Activated CD4-positive, alpha-beta T cell treated with anti-CD3 and anti-CD28 coated beads for 48 hours (primary cell): ENCODE results near the gene PDE9A.
A peak's percentile ranks its signal among the peaks of the same experiment; 100 is the strongest.
"Not testable (repeated sequence)": the region's sequence is repeated elsewhere in the genome, so short reads cannot be mapped to it uniquely, and the experiment has no call there.

Experiments
- DNase-seq: peaks from one replicate; pipeline ENCODE4 v3.0.0-alpha.2; 2020

The PDE9A gene

DNA sequence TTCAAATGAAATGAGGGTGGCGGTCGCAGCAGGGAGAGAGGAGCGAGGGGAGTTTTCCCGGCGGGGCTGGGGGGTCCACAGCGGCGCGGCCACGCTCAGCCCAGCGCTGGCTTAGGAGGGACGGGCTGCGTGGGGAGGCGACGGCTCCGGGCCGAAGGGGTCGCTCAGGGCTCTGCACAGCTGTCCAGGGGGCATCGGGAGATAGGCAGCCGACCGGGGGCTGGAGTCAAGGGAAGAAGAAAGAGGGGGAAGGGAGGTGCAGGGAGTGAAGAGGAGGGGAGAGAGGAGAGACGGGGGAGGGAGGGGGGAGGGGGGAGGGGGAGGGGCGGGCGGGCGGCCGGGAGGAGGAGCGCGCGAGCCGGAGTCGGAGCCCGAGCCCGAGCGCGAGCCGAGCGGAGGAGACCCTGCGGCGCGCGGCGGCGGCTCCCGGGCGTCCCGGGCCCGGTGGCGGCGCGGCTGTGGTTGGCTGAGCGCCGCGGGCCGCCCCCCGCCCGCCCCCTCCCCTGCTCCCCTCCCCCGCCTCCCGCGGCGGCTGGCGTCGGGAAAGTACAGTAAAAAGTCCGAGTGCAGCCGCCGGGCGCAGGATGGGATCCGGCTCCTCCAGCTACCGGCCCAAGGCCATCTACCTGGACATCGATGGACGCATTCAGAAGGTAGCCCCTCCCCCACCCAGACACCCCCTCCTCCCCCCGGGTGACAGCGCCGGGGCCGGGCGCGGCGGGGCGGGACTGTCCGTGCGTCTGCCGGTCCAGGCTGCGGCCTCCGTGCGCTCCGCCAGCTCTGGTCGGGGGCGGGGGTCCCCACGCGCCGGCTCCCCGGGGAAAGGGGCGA is at the start of gene PDE9A:
TSS of gene PDE9A (plus strand) at position 391 of the 831 bp plus-strand sequence. CDS start at position 585, 194 bp downstream.
- DNase-seq, result peak; percentile 40

DNA sequence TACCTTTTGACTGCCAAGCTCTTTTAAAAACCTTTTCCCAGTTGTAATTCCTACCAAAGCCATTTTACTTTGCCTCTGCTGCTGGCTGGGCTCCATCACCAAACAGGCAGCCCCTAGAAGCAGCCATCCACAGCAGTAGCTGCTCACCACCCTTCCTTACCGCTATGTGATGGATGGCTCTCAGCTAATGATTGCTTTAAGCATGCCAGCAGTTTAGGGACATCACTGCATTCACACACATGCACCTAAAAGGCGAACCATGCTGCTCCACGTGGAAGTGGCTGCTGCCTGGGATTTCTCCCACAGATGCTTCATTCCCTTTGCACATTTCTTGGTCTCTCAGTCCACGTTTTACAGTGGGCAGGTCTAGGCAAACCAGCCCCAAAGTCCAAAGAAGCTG is 46.3 kb upstream of the PDE9A start:
- no peak for DNase-seq

DNA sequence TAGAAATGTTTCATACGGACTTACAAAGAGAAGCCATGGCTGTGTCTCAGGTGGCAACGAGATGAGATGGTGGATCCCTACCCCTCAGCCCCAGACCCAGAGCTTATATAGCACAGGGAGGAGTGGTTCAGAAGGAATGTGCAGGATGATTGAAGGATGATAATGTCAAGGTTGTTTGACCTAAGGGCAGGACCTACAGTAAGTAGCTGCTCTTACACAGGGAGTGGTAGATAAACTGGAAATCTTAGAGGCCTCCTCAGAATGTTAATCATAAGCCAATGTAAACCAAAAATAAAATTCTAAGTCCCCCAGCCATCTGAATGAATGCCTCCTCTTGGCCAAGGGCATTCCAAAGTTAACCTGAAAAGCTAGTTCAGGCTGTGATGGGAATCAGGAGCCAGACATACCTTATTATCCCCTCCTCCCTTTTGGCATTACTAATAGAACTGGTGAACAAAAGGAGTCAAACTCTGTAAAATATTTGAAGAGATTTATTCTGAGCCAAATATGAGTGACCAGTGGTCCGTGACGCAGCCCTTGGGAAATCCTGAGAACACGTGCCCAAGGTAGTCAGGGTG is 45.8 kb upstream of the PDE9A start:
- DNase-seq, result no peak

DNA sequence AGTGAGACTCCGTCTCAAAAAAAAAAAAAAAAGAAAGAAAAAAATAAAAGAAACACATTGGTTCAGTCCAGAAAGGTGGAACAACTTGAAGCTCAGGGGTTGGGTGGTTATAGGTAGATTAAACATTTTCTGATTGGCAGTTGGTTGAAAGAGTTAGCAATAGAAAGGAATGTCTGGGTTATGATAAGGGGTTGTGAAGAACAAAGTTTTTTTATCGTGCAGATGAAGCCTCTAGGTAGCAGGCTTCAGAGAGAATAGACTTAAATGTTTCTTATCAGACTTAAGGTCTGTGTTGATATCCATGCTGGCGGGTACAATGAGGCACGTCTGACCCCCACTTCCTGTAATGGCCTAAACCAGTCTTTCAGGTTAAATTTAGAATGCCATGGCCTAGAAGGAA is 45.0 kb upstream of the PDE9A start:
- no peak for DNase-seq

DNA sequence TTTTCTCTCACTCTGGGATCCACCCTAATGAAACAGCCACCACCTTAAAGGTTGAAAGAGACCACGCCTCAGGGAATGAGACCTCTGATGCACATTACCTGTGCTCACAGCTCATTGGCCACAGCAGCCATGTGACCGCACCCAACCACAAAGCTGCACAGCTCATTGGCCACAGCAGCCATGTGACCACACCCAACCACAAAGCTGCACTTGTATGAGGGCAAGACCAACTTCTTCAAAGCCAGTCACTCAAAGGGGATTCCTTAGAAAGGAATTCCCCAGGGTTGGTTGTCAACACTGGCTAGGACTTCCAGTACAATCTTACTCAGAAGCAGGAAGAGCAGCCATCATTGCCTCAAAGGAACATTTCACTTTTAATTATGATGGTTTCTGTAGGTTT is 43.6 kb upstream of the PDE9A start:
- peak; percentile 70 for DNase-seq

DNA sequence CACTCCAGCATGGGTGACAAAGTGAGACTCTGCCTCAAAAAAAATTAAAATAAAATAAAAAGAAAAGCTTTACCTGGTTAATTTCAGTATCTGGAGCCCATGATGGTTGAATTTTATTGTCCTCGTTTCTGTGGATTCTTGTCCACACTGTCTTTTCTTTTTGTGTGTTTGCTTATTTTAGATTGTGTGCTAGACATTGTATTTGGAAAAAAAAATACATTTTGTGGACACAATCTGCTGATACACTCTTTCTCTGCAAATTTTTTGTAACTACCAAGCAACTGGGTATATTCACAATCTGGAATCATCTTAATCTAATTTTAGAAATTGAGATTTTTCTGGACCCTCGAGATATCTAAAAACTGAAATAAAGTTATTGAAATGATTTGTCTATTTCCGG is 41.6 kb upstream of the PDE9A start:
- DNase-seq, result no peak

DNA sequence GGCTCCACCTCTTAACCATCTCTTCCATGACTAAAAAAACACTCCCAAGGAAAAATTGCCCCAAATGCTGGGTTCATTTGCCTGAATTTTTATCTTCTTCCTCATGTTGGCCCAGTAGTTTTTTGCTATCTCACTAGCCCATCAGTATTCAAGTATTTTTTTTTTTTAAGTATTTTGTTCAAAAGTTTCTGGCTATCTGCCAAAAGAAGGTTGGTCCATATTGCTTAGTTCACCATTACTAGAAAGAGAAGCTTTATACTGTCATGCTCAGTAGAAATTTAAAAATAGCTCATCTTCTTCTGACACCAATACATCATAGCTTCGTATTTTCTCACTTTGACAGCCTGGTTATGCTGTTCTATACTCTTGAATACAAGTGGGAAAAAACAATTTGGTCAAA is 41.0 kb upstream of the PDE9A start:
- DNase-seq, result no peak

DNA sequence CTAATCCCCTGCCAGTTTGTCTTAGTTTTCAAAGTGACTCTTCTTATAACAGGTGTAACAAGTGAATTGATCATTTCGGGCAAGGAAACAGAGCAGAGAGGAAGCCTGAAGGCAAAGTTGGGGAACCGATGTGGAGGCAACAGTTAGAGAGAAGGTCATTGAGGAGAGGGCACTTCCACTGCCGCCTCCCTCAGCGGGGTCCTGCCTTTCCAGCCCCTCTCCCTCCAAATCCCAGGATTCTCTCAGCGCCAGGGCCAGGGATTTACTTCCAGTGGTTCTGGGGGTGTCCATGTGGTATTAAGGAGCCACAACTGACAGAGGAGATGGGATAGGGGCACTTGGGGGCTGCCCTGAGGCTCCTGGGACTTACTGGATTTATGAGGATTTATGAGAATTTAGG is 39.7 kb upstream of the PDE9A start:
- no peak for DNase-seq

DNA sequence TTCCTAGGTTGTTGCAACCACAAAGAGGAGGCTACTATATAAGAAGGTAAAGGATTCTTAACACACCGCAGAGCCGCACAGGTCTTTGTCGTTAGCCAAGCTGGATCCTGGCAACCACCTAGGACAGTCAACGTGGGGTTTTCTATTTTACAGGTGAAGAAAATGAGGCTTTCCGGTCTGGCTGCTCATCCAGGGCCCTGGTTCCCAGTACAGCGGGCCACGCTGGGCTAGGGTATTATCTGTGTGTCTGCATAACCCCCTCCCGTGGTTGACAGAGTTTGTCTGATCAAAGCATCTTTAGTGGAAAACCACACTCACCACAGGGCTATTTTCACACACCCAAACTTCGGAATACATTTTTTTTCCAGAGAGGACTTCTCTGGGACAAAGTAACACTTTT is 39.0 kb upstream of the PDE9A start:
- DNase-seq, result peak; percentile 60

DNA sequence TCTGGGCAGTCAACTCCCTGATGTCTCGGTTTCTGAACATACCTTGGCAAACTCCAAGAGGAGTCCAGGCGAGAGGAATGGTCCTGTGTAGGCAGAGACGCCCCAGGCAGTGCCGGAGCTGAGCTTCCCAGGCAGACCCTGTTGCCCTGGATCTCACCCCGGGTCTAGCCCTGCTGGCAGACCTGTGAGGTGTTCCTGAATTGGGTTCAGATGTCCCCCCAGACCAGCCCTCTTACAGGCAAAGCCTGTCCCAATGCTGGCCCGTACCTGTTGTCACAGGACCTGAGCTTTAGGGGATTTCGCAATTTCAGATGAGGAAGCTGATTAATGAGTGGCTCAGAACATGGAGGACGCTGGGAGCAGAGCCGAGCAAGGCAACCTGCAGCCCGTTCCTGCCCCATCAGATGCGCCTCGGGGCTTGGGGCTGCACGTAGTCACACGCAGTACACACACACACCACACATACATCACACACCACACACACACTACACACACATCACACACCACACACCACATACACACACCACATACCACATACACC is 38.5 kb upstream of the PDE9A start:
- DNase-seq, result peak; percentile 76

DNA sequence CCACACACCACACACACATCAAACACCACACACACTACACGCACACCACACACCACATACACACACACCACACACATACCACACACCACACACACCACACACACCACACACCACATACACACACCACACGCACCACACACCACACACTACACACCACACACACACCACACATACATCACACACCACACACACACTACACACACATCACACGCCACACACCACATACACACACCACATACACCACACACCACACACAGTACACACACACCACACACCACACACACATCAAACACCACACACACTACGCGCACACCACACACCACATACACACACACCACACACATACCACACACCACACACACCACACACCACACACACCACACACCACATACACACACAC is 38.0 kb upstream of the PDE9A start:
- not testable (repeated sequence) for DNase-seq

DNA sequence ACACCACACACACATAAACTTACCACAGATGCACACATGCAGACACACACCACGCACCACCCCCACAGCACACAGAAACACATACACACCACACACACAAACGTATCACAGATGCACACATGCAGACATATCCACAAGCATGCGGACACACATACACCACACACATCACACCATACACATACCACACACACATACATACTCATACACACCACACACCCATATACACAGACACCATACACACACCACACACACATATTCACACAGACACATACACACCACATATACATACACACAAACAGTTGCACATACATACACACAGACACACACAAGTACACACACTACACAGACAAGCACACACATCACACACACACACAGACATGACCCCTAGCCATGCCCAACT is 37.5 kb upstream of the PDE9A start:
- DNase-seq, result no peak

DNA sequence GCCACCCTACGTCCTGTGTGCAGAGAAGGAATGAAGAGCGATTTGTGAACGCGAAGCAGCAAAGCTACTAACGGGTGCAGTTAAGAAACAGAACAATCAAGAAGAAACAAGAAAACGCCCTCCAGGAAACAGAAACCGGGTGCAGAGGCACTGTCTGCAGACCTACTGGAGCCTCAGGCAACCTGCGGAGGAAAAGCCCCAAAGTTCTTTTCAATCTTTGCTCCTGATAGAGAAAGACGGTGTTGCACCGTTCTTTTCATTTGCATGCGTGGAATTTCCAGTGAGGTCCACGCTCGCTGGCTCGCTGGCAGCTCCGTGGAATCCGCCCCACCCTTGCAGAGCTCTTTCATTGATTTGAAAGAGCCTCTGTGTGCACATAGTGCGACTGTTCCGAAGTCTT is 37.0 kb upstream of the PDE9A start:
- DNase-seq, result peak; percentile 29

DNA sequence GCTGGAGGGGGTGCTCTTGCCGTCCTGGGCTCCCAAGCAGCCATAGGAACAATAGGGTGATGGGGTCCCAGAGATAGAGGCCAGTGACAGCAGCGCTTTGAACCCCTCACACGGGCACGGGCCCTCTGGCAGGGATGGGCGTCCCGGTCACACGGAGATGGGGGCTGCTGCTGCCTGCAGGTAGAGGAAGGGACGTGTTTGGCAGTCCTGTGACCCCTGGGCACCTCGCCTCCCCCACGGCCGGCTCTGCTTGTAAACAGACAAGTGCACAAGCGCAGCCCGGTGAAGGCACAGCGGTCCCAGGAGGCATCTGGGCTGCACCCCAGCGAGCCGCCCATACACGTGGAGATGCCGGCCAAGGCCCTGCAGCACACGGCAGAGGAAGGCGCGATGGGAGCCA is 36.5 kb upstream of the PDE9A start:
- no peak for DNase-seq

DNA sequence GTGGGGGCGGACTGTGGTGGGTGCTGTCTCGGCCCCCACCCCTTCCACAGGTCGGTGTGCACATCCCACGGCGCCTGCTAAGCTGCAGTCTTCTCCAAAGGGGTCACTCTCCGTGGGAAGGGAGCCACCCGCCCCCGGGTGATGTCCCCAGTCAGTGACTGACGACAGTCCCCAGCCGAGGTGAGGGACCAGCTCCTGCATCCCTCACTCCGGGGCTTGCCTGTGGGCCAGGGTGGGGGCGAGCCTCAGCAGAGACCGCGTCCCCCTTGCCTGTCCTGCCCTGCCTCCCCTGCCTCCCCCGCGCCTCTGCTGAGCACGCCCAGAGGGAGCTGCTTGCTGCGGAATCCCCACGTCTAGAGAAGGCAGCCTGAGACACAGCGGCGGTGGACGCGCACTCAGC is 35.9 kb upstream of the PDE9A start:
- no peak for DNase-seq

DNA sequence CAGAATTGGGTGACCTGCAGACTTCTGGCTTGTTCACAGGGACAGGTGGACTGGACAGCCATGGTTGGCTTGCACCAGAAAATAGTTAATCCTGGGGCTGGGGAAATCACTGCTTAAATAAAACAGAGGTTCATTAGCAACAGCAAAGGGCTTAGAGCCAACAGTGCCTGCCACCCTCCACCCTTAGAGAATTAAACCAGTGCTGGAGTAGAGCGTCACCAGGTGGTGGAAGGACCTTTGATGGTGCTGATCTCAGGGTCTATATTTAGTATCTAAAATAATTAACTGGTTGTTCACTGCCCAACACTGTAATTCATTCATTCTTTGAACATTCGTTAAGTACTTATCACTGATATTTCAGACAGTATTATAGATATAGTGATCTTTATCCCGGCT is 34.7 kb upstream of the PDE9A start:
- no peak for DNase-seq

DNA sequence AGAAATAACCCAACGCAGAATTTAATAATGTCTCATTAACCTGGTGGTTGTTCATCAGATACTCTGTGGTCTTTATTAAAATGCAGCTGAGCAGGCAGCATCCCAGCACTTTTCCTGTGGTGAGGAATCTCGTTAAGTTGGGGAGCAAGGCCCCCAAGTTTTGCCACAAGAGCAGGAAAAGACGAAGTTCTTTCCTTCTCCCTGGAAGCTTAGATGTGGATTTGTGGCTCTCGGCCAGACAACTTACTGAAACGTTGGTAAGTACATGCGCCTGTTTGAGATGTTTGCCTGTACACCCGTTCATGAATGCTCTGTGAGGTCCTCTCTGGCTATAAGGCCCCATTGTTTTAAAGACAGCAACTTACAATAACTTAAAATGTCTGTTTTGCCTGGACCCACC is 34.3 kb upstream of the PDE9A start:
- no peak for DNase-seq

DNA sequence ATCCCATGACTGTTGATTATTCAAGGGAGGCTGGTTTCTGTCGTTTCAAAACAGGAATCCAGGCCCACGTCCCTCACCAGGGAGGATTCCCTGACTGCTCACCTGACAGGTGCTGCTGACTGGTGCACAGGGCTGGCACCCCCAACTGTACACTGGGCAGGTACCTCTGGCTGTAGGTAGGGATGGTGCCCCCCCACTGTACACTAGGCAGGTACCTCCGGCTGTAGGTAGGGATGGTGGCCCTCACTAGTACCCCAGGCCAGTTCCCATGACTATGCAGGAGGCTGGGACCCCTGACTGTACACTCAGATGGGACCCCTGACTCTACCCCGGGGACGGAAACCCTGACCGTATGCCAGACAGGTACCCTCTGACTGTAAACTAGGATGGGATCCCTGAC is 33.6 kb upstream of the PDE9A start:
- no peak for DNase-seq

DNA sequence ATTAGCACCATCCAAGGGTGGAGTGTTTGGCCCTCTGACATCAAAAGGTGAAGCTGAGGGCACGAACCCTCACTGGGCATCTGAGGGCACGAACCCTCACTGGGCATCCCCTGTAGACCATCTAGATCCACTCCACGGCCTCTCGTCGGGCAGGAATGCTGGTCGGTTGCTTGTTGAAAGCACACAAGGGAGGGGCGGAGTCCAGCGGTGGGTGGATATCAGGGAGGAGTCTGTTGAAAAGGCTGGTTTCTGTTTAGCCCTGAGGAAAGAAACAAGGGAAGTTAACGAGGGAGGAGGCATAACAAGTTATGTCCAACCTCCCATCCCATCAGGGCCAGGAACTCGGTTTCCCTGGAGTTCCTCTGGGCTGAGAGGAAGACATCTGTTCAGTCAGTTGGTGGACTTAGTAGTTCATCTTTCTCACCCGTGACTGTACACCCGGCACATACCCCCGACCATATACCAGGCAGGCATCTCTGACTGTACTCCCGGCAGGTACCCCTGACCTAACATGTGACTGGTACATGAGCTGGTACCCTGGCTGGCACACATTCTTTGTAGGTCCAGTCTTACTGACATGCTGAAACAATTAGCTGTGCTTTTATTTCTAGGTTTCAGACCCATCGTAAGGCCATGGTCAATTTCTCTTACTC is 32.1 kb upstream of the PDE9A start:
- no peak for DNase-seq

DNA sequence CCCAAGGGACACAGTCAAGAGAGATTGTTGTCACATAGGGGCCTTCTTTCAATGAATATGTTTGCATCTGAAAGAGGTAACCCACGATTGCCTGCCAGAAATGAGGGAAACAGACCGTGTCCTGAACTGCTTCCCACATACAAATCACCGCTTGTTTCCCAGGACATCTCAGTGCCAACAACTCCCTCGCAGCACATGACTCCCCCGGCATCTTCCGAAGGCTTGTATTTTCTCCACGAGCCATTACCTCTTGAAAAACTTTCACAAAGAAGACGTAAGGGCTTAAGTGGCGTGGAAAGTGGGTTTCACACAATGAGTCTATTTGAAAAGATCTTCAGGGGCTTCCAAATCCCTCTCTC is 31.6 kb upstream of the PDE9A start:
- DNase-seq, result no peak

DNA sequence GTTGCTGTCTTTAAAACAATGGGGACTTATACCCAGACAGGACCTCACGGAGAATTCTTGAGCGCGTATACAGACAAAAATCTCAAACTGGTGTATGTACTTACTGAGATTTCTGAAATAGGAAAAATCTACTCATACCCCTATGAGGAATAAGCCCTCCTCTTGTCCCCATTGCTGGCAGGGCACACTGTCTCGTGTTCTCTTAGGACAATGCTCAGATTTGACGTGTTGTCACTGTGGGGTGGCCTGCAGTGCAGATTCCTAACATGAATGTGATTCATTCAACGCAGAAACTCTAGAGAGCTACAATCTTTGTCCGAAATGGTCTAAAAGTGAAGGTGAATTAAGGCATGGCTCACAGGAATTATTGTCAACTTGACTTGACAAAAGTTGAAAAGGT is 31.1 kb upstream of the PDE9A start:
- DNase-seq, result no peak

DNA sequence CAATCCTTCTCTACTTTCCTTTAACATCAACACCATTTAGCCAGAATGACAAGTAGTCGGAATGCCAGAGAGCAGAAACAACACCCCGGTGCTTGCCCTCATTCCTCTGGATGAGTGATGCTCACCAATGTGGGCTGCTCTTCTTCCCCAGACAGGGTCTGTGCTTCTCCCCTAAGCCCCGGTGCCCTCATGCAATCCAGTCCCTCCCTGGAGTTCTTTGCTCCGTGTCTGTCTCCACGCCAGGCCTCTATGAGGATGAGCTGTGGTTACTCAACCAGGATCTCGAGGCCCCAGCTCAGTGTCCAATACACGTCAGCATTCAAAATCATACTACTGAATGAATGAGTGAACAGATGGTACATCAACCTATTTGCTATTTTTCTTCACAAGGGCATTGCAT is 29.7 kb upstream of the PDE9A start:
- no peak for DNase-seq

DNA sequence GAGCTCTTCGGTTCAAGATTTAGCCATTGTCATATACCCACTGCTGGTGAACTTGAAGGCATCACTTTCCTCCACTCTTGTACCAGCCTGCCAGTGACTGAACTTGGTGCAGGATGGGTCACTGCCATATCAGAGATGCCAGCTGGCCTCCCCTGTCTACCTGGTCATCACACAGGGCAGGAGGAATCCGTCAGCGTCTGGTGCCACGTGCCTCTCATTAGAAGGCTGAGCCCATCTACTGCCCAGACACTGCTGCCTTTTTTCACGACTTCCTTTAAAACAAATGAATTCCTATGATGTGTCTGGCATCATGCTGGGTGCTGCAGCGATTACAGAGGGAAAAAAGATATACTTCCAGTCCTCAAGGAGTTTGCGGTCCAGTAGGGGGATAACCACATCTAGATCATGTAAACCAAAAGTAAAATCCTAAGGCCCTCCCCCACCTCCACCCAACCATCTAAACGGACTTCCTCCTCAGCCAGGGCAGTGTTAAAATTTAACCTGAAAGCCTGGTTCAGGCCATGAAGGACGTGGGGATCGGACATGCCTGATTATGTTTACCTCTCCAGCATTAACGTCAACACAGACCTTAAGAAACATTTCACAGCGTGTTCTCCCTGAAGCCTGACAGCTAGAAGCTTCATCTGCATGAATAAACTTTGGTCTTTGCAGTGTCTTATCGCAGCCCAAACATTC is 29.2 kb upstream of the PDE9A start:
- DNase-seq, result no peak

DNA sequence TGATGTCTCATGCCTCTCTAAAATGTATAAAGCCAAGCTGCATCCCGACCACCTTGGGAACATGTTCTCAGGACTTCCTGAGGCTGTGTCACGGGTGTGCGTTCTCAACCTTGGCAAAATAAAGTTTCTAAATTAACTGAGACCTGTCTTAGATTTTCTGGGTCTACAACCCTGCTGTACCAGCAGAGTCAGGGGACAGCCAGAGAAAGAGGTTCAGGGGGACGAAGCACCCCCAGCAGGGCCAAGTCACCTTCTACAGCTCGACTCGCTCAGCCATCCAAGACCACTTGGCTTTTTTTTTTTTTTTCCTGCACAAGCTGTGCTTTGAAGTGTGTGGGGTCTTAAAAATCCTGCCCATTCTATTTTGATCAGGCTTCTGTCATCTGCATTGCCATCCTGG is 28.5 kb upstream of the PDE9A start:
- DNase-seq, result no peak
